Esophagus squamous epithelium (tissue), 5 donors: ENCODE results near the gene DCDC2. TPM values are rescaled to one million over a fixed set of nuclear protein-coding genes. Genes with fewer than 3 reads are reported as not detected.

Source experiments
- DNase-seq: peaks from one replicate; lab custom pipeline; 2025; lab: John Stamatoyannopoulos, UW
- H3K27ac ChIP-seq, 4 donors: fragments of 200-600 bp; sonication (generic); one replicate each; pipeline ENCODE4 v1.5.1; 2016 to 2019; ENCODE audit warnings: mild to moderate bottlenecking in 1 of 4
- H3K27me3 ChIP-seq, 4 donors: fragments of 200-600 bp; sonication (generic); 1 replicate in 3 of 4; 2 replicates in 1 of 4; pipeline versions ENCODE4 v1.5.1 to v1.6.0; 2017 to 2021; ENCODE audit warnings: antibody characterized with exemption in 1 of 4
- H3K36me3 ChIP-seq, 3 donors: fragments of 200-600 bp; sonication (generic); one replicate each; pipeline ENCODE4 v1.5.1; 2016 to 2019
- H3K4me1 ChIP-seq, 3 donors: fragments of 200-600 bp; sonication (generic); one replicate each; pipeline ENCODE4 v1.5.1; 2017 to 2019
- H3K4me3 ChIP-seq, 4 donors: fragments of 200-600 bp; sonication (generic); 1 replicate in 3 of 4; 2 replicates in 1 of 4; pipeline ENCODE4 v1.5.1; 2016 to 2019; ENCODE audit warnings: mild to moderate bottlenecking in 2 of 4, moderate library complexity in 1 of 4
- H3K9me3 ChIP-seq, 3 donors: fragments of 200-600 bp; sonication (generic); one replicate each; pipeline ENCODE4 v1.5.1; 2016 to 2019
- CTCF ChIP-seq, 6 experiments: fragments of 450-650 bp in 4 of 6; fragments of 200-600 bp in 2 of 6; sonication (generic) in 2 of 6; IDR thresholded peaks; one replicate each; pipeline ENCODE4 v1.5.1; 2016 to 2019; ENCODE audit warnings: antibody characterized with exemption in 6 of 6, mild to moderate bottlenecking in 4 of 6, moderate library complexity in 4 of 6
- POLR2A ChIP-seq, 4 donors: fragments of 450-650 bp; IDR thresholded peaks; one replicate each; pipeline ENCODE4 v1.6.1; 2017; ENCODE audit warnings: antibody characterized with exemption in 4 of 4, mild to moderate bottlenecking in 4 of 4, moderate library complexity in 3 of 4
- WGBS, 2 donors: methylation state at CpG; one replicate each; pipeline ENCODE4 v1.1.5; 2018; 5-methylcytosine and 5-hydroxymethylcytosine counted together
- intact Hi-C: fragments of 100-400 bp; cut with DNase I; formaldehyde crosslinking; loops from one replicate; pipeline ENCODE4 v1.15.0; 2022
- total RNA-seq, 4 donors: library from RNA; depleted of rRNA; stranded (reverse); fragments of >200 nt; gene quantifications; one replicate each; pipeline ENCODE4 v1.1.0, GENCODE V29; 2016
- donor health status: DM: yes; HTN: yes; CAD: no.

DCDC2 gene
- total RNA-seq, 4 donors from 2014 or later, result 0.15 TPM; not detected in 3

- H3K9me3 ChIP-seq, result no peaks in the 10 kb centered on the region
- intact Hi-C loops, result no loop called here
Measured at GRCh38 chr6:24154121-24154520, 203.7 kb downstream of the DCDC2 start.

GRCh38 chr6:24152014-24152413 lies 205.8 kb downstream of the DCDC2 start:
- Histone ChIP-seq H3K4me1 (no peaks in the 10 kb centered on the region), H3K9me3 (no peaks in the 10 kb centered on the region), H3K27me3 (no peaks in the 10 kb centered on the region), H3K36me3 (no peaks in the 10 kb centered on the region), H3K4me3 (no peak overlapping the region), H3K27ac (no peak overlapping the region)
- no peak for DNase-seq
- TF ChIP-seq CTCF (IDR thresholded peaks at IDR 0.05) (no peak), POLR2A (IDR thresholded peaks at IDR 0.05) (no peak)
- intact Hi-C loops, result no loop called here
- whole genome bisulfite sequencing, 2 donors, result 57 to 80% methylated on average over 1 of the region's 1 CpG

More at GRCh38 chr6:24154121-24154520, 203.7 kb downstream of the DCDC2 start:
- H3K4me3 ChIP-seq, result no peak overlapping the region
- H3K4me1 ChIP-seq, result no peaks in the 10 kb centered on the region
- no peaks in the 10 kb centered on the region for H3K27me3 ChIP-seq
- no peak overlapping the region for H3K27ac ChIP-seq
- no peak for DNase-seq
- TF ChIP-seq CTCF (IDR thresholded peaks at IDR 0.05) (no peak), POLR2A (IDR thresholded peaks at IDR 0.05) (no peak)
- no peaks in the 10 kb centered on the region for H3K36me3 ChIP-seq

- TF ChIP-seq POLR2A (IDR thresholded peaks at IDR 0.05) (no peak), CTCF (IDR thresholded peaks at IDR 0.05) (no peak)
- H3K4me1 ChIP-seq, result no peaks in the 10 kb centered on the region
- no peaks in the 10 kb centered on the region for H3K9me3 ChIP-seq
- no peak overlapping the region for H3K4me3 ChIP-seq
- no peak overlapping the region for H3K27ac ChIP-seq
- no peaks in the 10 kb centered on the region for H3K36me3 ChIP-seq
- intact Hi-C loops, result no loop called here
- WGBS, 2 donors, result 18 to 33% methylated on average over 3 of the region's 3 CpGs
- no peak for DNase-seq
- H3K27me3 ChIP-seq, result no peaks in the 10 kb centered on the region
Measured at GRCh38 chr6:24149836-24150235, 208.0 kb downstream of the DCDC2 start.

GRCh38 chr6:24149296-24149695 lies 208.6 kb downstream of the DCDC2 start:
- intact Hi-C loops, result no loop called here
- Histone ChIP-seq H3K4me3 (no peak overlapping the region), H3K9me3 (no peaks in the 10 kb centered on the region), H3K27ac (no peak overlapping the region), H3K4me1 (no peaks in the 10 kb centered on the region), H3K36me3 (no peaks in the 10 kb centered on the region), H3K27me3 (no peaks in the 10 kb centered on the region)
- no peak for TF ChIP-seq CTCF (IDR thresholded peaks at IDR 0.05)
- TF ChIP-seq POLR2A (IDR thresholded peaks at IDR 0.05), result no peak
- no peak for DNase-seq

- no peak overlapping the region for H3K27ac ChIP-seq
- intact Hi-C loops, result no loop called here
- TF ChIP-seq POLR2A (IDR thresholded peaks at IDR 0.05), result no peak
- no peak for TF ChIP-seq CTCF (IDR thresholded peaks at IDR 0.05)
- H3K36me3 ChIP-seq, result no peaks in the 10 kb centered on the region
- no peaks in the 10 kb centered on the region for H3K4me1 ChIP-seq
- H3K9me3 ChIP-seq, result no peaks in the 10 kb centered on the region
- no peak overlapping the region for H3K4me3 ChIP-seq
- H3K27me3 ChIP-seq, result no peaks in the 10 kb centered on the region
- no peak for DNase-seq
Measured at GRCh38 chr6:24148684-24149083, 209.2 kb downstream of the DCDC2 start.
